Measurements from ENCODE around the gene MYL7.

MYL7 gene

GRCh38 chr7:44112231-44112996, 28.7 kb downstream of the MYL7 start:
- no peak for DNase-seq (ENCODE audit: low spot score)

- DNase-seq (ENCODE audit: low spot score), result no peak
Measured at GRCh38 chr7:44111761-44112160, 29.4 kb downstream of the MYL7 start.

GRCh38 chr7:44110719-44111635, 30.2 kb downstream of the MYL7 start:
- DNase-seq (ENCODE audit: low spot score), result no peak

- DNase-seq (ENCODE audit: low spot score), result no peak
Measured at GRCh38 chr7:44109991-44110390, 31.1 kb downstream of the MYL7 start.

- no peak for DNase-seq (ENCODE audit: low spot score)
Measured at GRCh38 chr7:44108768-44109750, 32.1 kb downstream of the MYL7 start.

GRCh38 chr7:44107961-44108767, 33.0 kb downstream of the MYL7 start:
- no peak for DNase-seq (ENCODE audit: low spot score)

- no peak for DNase-seq (ENCODE audit: low spot score)
Measured at GRCh38 chr7:44107116-44107960, 33.8 kb downstream of the MYL7 start.

GRCh38 chr7:44106311-44107065, 34.6 kb downstream of the MYL7 start:
- DNase-seq (ENCODE audit: low spot score), result no peak

GRCh38 chr7:44105832-44106231, 35.3 kb downstream of the MYL7 start:
- DNase-seq (ENCODE audit: low spot score), result no peak

- no peak for DNase-seq (ENCODE audit: low spot score)
Measured at GRCh38 chr7:44104860-44105771, 36.0 kb downstream of the MYL7 start.

- peak; percentile 18 for DNase-seq (ENCODE audit: low spot score)
Measured at GRCh38 chr7:44103923-44104859, 36.9 kb downstream of the MYL7 start, which contains the start of gene AEBP1. Gene AEBP1, plus strand, starts transcription at chr7:44104345. Its CDS starts 321 bp downstream, at chr7:44104666.

GRCh38 chr7:44103566-44103922, 37.6 kb downstream of the MYL7 start:
- no peak for DNase-seq (ENCODE audit: low spot score)

- DNase-seq (ENCODE audit: low spot score), result no peak
Measured at GRCh38 chr7:44102846-44103565, 38.1 kb downstream of the MYL7 start.

- no peak for DNase-seq (ENCODE audit: low spot score)
Measured at GRCh38 chr7:44101966-44102845, 38.9 kb downstream of the MYL7 start.

- no peak for DNase-seq (ENCODE audit: low spot score)
Measured at GRCh38 chr7:44101303-44101965, 39.7 kb downstream of the MYL7 start.

Measured in CD4-positive, alpha-beta T cell treated with Interleukin-6 at 100 ng/mL for 8 hours (primary cell).